Karpas-422 (cell line): ENCODE results near the gene CTDNEP1. TPM values are rescaled to one million over a fixed set of nuclear protein-coding genes. Genes with fewer than 3 reads are reported as not detected.

ENCODE experiments used
- DNase-seq: peaks from one replicate; pipeline ENCODE4 v3.0.0-alpha.2; 2015
- H2AFZ ChIP-seq: fragments of 200-600 bp; sonication (generic); 2 replicates; pipeline ENCODE4 v1.6.1; 2014; ENCODE audit warnings: antibody characterized with exemption, low read length, mixed read lengths
- H3K27ac ChIP-seq: fragments of 200-600 bp; sonication (generic); 2 replicates; pipeline ENCODE4 v1.5.1; 2014; ENCODE audit warnings: mild to moderate bottlenecking, low read length, moderate library complexity
- H3K27me3 ChIP-seq: fragments of 200-600 bp; sonication (generic); 2 replicates; pipeline ENCODE4 v1.6.1; 2014; ENCODE audit warnings: low read length, mixed read lengths
- H3K36me3 ChIP-seq: fragments of 200-600 bp; sonication (generic); 2 replicates; pipeline ENCODE4 v1.6.1; 2014; ENCODE audit warnings: low read length, mixed read lengths; ENCODE audit not compliant: insufficient read depth
- H3K4me1 ChIP-seq: fragments of 200-600 bp; sonication (generic); 2 replicates; pipeline ENCODE4 v1.6.1; 2014; ENCODE audit warnings: mild to moderate bottlenecking, low read length, mixed read lengths
- H3K4me2 ChIP-seq: fragments of 200-600 bp; sonication (generic); 2 replicates; pipeline ENCODE4 v1.6.1; 2014; ENCODE audit warnings: low read length, low read depth, mild to moderate bottlenecking; ENCODE audit not compliant: poor library complexity, severe bottlenecking
- H3K4me3 ChIP-seq: fragments of 200-600 bp; sonication (generic); 2 replicates; pipeline ENCODE4 v1.5.1; 2014; ENCODE audit warnings: mild to moderate bottlenecking, antibody characterized with exemption, low read length, mixed read lengths
- H3K79me2 ChIP-seq: fragments of 200-600 bp; sonication (generic); 2 replicates; pipeline ENCODE4 v1.6.1; 2014; ENCODE audit warnings: mild to moderate bottlenecking, low read length, mixed read lengths
- H3K9ac ChIP-seq: fragments of 200-600 bp; sonication (generic); 2 replicates; pipeline ENCODE4 v1.6.0; 2014; ENCODE audit warnings: low read length
- H3K9me2 ChIP-seq: fragments of 200-600 bp; sonication (generic), shearing (Covaris generic); replicated peaks from 2 replicates; pipeline ENCODE4 v1.6.0; 2014; ENCODE audit warnings: mild to moderate bottlenecking, low read length, moderate library complexity; ENCODE audit not compliant: insufficient read depth
- H3K9me3 ChIP-seq: fragments of 300-700, 200-600 bp; sonication (generic); 2 replicates; pipeline ENCODE4 v1.6.1; 2014; ENCODE audit warnings: low read length, mixed read lengths
- H4K20me1 ChIP-seq: fragments of 200-600 bp; sonication (generic); 2 replicates; pipeline ENCODE4 v1.6.1; 2014; ENCODE audit warnings: mild to moderate bottlenecking, antibody characterized with exemption, low read length, low read depth; ENCODE audit not compliant: insufficient read depth
- total RNA-seq: library from RNA; depleted of rRNA; stranded (reverse); fragments of >200 nt; shearing (Covaris generic); gene quantifications from 2 replicates; pipeline ENCODE4 v1.2.3, GENCODE V29; 2014; ENCODE audit warnings: low replicate concordance

The CTDNEP1 gene
- total RNA-seq, 1 experiment from 2014 or later, result 52.6 TPM

- DNase-seq, result peak; percentile 99
- peak within 1 kb of the TSS; percentile 100 for H3K9ac ChIP-seq
- peak within 1 kb of the TSS; percentile 94 for H3K27ac ChIP-seq
- H3K4me2 ChIP-seq, result peak within 1 kb of the TSS; percentile 90
- 0 out of 2 replicates have a peak within 1 kb of the TSS, but pooled peaks have one; percentile 51 for H2AFZ ChIP-seq
- no peaks in the 10 kb centered on the region for H3K27me3 ChIP-seq
- no peaks in the 10 kb centered on the region for H3K9me3 ChIP-seq
- peaks cover 34% of the 10 kb centered on the region for H3K79me2 ChIP-seq
- peak within 1 kb of the TSS; percentile 98 for H3K4me3 ChIP-seq
- H3K36me3 ChIP-seq, result peaks cover 12% of the 10 kb centered on the region; the same call in 1 of the 2 replicates
- peaks cover 12% of the 10 kb centered on the region; the same call in 1 of the 2 replicates for H4K20me1 ChIP-seq
- no peaks in the 10 kb centered on the region for H3K9me2 ChIP-seq
- H3K4me1 ChIP-seq, result peaks cover 63% of the 10 kb centered on the region
Measured at GRCh38 chr17:7239091-7240027, 12.2 kb downstream of the CTDNEP1 start, which contains the start of gene PHF23. Gene PHF23, minus strand, starts transcription at chr17:7239457. Its CDS starts 178 bp downstream, at chr17:7239279.

GRCh38 chr17:7238420-7239090, 13.0 kb downstream of the CTDNEP1 start:
- peak overlapping the region; percentile 100 for H3K9ac ChIP-seq
- H3K4me2 ChIP-seq, result peak overlapping the region; percentile 90
- peak; percentile 78 for DNase-seq
- peak overlapping the region; percentile 98 for H3K4me3 ChIP-seq
- peaks cover 40% of the 10 kb centered on the region for H3K79me2 ChIP-seq
- H3K27me3 ChIP-seq, result no peaks in the 10 kb centered on the region
- H3K9me3 ChIP-seq, result no peaks in the 10 kb centered on the region
- peaks cover 63% of the 10 kb centered on the region for H3K4me1 ChIP-seq
- peaks cover 12% of the 10 kb centered on the region; the same call in 1 of the 2 replicates for H3K36me3 ChIP-seq
- H4K20me1 ChIP-seq, result peaks cover 12% of the 10 kb centered on the region; the same call in 1 of the 2 replicates
- H2AFZ ChIP-seq, result no peak overlapping the region
- H3K9me2 ChIP-seq, result no peaks in the 10 kb centered on the region
- H3K27ac ChIP-seq, result peak overlapping the region; percentile 94

GRCh38 chr17:7237761-7238419, 13.6 kb downstream of the CTDNEP1 start:
- Histone ChIP-seq H3K4me3 (peak overlapping the region; percentile 98), H3K4me1 (peaks cover 62% of the 10 kb centered on the region)

GRCh38 chr17:7237266-7237760, 14.2 kb downstream of the CTDNEP1 start:
- Histone ChIP-seq H3K4me2 (peak overlapping the region; percentile 60), H3K9me3 (no peaks in the 10 kb centered on the region), H2AFZ (no peak overlapping the region), H4K20me1 (peaks cover 12% of the 10 kb centered on the region; the same call in 1 of the 2 replicates), H3K4me1 (peaks cover 63% of the 10 kb centered on the region), H3K27ac (peak overlapping the region; percentile 94), H3K79me2 (peaks cover 53% of the 10 kb centered on the region), H3K4me3 (peak overlapping the region; percentile 98; the same call in 1 of the 2 replicates), H3K9ac (peak overlapping the region; percentile 100), H3K27me3 (no peaks in the 10 kb centered on the region), H3K9me2 (no peaks in the 10 kb centered on the region), H3K36me3 (peaks cover 12% of the 10 kb centered on the region; the same call in 1 of the 2 replicates)
- DNase-seq, result no peak

More at GRCh38 chr17:7237761-7238419, 13.6 kb downstream of the CTDNEP1 start:
- Histone ChIP-seq H3K79me2 (peaks cover 47% of the 10 kb centered on the region), H3K9ac (peak overlapping the region; percentile 100), H3K9me3 (no peaks in the 10 kb centered on the region), H3K36me3 (peaks cover 12% of the 10 kb centered on the region; the same call in 1 of the 2 replicates), H2AFZ (no peak overlapping the region), H4K20me1 (peaks cover 12% of the 10 kb centered on the region; the same call in 1 of the 2 replicates), H3K27me3 (no peaks in the 10 kb centered on the region), H3K9me2 (no peaks in the 10 kb centered on the region), H3K4me2 (peak overlapping the region; percentile 90), H3K27ac (peak overlapping the region; percentile 94)
- DNase-seq, result peak; percentile 90

- Histone ChIP-seq H3K79me2 (peaks cover 54% of the 10 kb centered on the region), H3K36me3 (peaks cover 12% of the 10 kb centered on the region; the same call in 1 of the 2 replicates), H3K27ac (peak overlapping the region; percentile 94), H3K9me3 (no peaks in the 10 kb centered on the region), H3K4me3 (no peak overlapping the region), H2AFZ (no peak overlapping the region), H3K4me2 (peak overlapping the region; percentile 60), H4K20me1 (peaks cover 15% of the 10 kb centered on the region; the same call in 1 of the 2 replicates), H3K9me2 (no peaks in the 10 kb centered on the region), H3K4me1 (peaks cover 68% of the 10 kb centered on the region), H3K27me3 (no peaks in the 10 kb centered on the region), H3K9ac (peak overlapping the region; percentile 100; the same call in 1 of the 2 replicates)
- DNase-seq, result no peak
Measured at GRCh38 chr17:7236808-7237207, 14.7 kb downstream of the CTDNEP1 start.

- H3K27me3 ChIP-seq, result no peaks in the 10 kb centered on the region
- no peaks in the 10 kb centered on the region for H3K9me2 ChIP-seq
- H3K4me1 ChIP-seq, result peaks cover 62% of the 10 kb centered on the region
- DNase-seq, result no peak
- H3K79me2 ChIP-seq, result peaks cover 54% of the 10 kb centered on the region
- peak overlapping the region; percentile 98 for H3K4me2 ChIP-seq
- peaks cover 12% of the 10 kb centered on the region; the same call in 1 of the 2 replicates for H3K36me3 ChIP-seq
- H3K4me3 ChIP-seq, result no peak overlapping the region
- no peak overlapping the region for H3K27ac ChIP-seq
- H3K9me3 ChIP-seq, result no peaks in the 10 kb centered on the region
- peaks cover 17% of the 10 kb centered on the region; the same call in 1 of the 2 replicates for H4K20me1 ChIP-seq
- H3K9ac ChIP-seq, result peak overlapping the region; percentile 99; the same call in 1 of the 2 replicates
- H2AFZ ChIP-seq, result no peak overlapping the region
Measured at GRCh38 chr17:7235693-7236665, 15.6 kb downstream of the CTDNEP1 start.
